GM19455 (cell line): ENCODE measurements around the gene ST3GAL3.

Experiments used
- ATAC-seq: cut with Tn5 transposase; IDR thresholded peaks from one replicate; pipeline ENCODE4 v1.9.1; 2021; ENCODE audit not compliant: unreplicated experiment

The ST3GAL3 gene

DNA sequence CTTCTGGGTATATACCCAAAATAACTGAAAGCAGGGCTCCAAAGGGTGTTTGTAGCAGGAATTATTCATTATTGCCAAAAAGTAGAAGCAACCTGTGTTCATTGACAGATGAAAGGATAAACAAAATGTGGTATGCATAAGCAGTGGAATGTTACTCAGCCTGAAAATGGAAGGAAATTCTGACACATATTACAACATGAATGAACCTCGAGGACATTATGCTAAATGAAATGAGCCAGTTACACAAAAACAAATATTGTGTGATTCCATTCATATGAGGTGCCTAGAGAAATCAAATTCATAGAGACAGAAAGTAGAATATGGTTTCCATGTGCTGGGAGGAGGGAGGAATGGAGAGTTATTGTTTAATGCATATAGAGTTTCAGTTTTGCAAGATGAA is 140.0 kb downstream of the ST3GAL3 start:
- ATAC-seq: no peak

DNA sequence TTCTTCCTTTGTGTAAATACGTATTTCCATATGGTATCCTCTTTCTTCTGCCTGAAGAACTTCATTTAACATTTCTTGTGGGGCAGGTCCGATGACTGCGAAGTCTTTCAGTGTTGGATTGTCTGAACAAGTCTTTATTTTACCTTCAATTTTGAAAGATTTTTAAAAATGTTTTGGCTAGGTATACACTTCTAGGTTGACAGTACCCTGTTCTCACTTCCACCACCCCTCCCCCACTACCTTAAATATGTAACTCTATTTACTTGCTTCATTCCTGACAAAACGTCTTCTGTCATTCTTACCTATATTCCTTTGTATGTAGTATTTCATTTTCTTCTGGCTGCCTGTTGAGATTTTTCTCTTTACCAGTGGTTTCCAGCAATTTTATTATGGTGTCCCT is 140.5 kb downstream of the ST3GAL3 start:
- no peak for ATAC-seq

DNA sequence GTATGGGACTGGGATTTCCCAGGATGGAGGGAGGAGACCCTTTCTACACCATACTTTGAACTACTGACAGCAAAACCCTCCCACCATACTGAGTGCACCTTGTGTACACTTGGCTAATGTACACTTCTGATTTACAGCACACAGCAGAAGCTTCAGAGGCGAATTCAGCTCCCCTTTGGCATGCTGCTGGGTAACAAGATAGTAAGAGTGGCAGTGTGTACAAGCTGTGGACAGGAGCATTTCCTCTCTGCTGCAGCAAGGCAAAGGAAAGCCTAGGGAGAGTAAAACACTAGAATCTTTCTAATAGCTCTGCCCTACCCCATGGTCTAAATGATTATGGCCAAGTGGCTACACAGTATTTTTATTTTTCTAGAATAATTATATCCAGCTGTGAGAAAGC is 142.3 kb downstream of the ST3GAL3 start:
- ATAC-seq: no peak

DNA sequence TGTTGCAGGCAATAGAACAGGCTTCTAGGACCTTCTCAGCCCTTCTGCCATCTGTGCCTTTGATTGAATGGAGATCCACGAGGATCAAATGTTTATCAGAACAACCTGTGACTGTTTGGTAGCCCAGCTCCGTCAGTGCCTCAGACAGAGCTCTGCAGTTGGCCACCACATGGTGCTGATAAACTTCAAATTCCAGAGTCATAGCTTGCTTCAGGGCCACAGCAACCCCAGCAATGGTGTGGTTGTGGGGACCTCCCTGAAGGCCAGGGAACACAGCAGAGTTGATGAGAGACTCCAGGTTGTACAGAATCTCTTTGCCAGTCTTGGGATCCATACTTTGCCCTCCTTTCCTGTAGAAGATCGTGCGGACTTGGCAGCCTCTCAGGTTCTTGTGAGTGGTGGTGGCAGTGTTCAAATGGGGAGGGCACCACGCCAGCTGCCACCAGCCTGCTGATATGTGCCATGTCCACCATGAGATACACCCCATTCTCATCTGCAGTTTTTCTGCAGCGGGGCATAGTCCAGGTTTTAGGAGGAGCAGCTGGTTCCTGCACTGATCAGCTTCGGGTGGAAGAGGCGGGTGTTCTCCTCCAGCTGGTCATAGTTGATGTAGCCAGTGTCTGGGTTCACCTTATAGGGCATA is 143.4 kb downstream of the ST3GAL3 start:
- no peak for ATAC-seq

DNA sequence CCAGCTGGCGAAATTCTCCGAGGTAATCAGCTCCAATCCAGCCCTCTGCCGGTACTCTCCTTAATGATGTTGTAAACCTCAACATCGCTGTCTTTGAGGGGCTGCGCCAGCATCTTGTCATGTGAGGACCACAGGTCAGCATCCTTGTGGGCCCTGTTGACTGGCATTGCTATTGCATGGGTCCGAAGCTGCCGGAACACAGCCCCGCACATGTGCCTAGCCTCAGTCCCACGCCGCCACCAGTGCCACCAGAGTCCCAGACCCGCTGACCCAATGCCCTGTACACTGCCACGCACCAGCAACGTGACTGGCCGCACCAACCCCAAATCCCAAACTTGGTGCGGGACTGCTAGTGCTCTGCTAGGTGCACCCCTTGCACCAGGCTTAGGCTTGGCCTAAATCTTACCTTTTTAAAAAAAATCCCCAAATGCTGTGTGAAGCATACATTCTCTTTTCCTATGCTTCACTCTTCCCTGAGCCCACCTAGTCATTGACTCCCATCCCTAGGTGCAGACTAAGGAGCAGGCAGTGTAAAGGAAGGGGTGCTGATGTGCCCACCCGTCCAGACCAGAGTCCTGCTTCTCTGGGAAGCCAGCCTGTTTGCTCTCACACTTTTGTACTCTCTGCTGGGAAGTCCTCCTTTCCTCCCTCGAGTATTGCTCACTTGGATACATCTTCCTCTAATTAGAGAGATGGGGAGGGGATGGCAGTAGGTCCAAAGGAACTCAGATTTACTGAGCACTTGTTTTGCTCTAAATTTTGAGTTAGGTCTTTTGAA is 144.4 kb downstream of the ST3GAL3 start:
- no peak for ATAC-seq

- ATAC-seq: no peak
These were observed 146.0 kb downstream of the ST3GAL3 start for GRCh38 chr1:43853161-43853921.

DNA sequence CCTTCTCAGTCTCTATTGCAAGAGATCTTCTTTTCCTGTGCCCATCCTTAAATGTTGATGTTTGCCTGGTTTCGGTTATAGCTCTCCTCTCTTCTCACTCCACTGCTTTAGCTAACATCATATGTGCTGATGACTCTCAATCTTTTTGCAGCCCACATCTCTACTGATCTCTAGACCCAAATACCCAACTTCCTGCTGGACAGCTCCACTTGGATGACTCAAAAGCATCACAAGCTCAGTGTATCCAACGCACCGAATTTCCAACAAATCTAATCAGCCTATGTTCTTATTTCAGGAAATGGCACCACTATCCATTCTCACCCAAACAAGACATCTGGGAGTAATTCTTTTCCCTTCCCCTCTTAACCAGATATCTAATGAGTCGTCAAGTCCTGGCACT is 147.1 kb downstream of the ST3GAL3 start:
- no peak for ATAC-seq

DNA sequence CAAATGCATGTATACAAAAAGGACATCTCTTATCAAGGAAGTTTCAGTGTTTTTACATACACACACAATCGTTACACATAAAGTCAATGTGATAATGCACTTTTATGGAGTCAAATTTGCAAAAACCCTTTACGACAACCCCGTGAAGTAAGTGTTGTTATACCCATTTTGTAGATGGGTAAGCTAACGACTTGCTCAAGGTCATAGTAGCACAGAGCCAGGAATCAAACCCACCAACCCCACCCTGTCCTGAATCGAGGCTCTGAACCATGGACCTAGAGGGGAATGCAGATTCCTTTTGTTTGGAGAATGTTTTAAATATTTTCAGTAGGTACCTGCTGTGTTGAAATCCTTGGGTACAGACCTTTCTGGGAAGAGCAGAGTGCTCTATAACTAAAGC is 148.9 kb downstream of the ST3GAL3 start:
- no peak for ATAC-seq

- ATAC-seq: no peak
These were observed 149.8 kb downstream of the ST3GAL3 start for GRCh38 chr1:43857163-43857562.

DNA sequence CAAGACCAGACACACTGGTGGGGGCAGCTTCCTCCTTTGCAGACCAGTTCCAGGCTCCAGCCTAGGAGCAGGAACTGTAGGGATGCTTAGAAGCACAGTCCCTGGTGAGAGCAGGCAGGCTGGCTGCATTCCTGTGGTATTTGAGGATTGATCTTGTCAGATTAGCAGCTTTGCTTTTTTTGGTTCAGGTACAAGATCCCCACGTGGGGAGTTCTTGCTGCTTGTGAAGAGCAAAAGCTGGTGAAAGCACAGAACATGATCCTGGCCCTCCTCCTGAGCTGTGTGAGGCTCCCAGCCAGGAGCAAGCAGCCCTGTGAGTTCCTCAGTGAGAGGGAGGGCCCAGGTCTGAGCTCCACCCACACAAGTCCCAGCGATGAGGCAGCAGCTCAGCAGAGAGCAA is 151.0 kb downstream of the ST3GAL3 start:
- ATAC-seq: no peak

- no peak for ATAC-seq
These were observed 154.0 kb downstream of the ST3GAL3 start for GRCh38 chr1:43861337-43861736.

DNA sequence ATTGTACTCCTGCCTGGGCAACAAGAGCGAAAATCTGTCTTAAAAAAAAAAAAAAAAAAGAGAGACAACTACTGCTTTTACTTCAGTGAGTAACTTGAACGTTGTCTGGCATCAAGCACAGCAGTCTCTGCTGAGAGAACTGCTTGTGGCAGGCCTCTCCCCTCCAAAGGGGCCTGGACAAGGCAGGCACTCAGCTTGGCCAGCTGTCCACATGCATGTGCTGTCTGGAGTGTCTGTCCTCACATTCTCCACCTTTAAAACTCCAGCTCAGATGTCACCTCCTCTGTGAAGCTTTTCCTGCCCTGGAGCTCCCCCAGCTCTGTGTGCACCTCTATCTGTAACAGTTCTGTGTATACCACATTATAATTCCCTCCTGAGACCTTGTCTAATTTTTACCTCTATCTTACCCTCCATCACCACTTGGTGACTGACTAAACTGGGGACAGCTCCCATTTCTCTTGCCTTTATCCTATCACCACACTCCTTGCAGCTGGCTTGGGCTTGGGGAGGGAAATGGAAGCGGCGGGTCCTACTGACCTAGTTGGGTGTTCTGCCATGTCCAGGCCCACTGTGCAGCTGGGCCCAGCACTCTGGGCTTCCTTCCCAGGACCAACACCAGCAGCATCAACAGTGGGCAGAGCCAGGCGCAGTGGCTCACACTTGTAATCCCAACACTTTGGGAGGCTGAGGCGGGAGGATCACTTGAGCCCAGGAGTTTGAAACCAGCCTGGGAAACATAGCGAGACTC is 154.8 kb downstream of the ST3GAL3 start:
- ATAC-seq: no peak

- no peak for ATAC-seq
These were observed 157.0 kb downstream of the ST3GAL3 start for GRCh38 chr1:43864111-43865045.

DNA sequence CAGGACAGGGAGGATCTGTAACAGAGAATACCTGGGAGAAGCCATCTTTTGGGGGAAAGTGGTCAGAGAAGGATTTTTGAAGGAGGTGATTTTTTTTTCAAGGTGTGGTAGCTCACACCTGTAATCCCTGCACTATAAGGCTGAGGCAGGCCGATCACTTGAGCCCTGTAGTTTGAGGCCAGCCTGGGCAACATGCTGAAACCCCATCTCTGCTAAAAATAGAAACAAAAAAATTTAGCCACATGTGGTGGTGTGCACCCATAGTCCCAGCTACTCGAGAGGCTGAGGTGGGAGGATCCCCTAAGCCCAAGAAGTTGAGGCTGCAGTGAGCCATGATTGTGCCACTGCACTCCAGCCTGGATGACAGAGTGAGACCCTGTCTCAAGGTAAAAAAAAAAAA is 158.9 kb downstream of the ST3GAL3 start:
- ATAC-seq: no peak

GRCh38 chr1:43867976-43868740 is 160.8 kb downstream of the ST3GAL3 start:
- no peak for ATAC-seq

GRCh38 chr1:43868741-43869067 is 161.4 kb downstream of the ST3GAL3 start:
- no peak for ATAC-seq

DNA sequence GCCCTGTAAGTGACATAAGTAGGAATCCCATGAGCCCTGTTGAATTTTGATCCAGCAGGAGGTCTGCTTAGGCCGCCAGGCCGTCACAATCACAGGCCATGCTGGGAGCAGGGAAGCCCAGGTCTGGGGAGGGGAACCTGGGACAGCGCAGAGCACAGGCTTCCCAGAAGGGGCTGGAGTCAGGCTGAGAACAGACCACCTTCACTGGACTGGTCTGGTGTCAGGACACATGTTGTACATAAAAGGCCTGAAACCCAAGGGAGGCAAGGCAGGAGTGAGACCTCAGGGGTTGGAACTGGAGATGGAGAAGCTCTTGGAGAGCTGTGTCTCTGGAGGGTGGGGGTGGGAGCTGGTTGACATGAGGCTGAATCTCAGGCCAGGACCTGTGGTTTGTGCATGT is 163.0 kb downstream of the ST3GAL3 start:
- no peak for ATAC-seq

- ATAC-seq: no peak
These were observed 164.0 kb downstream of the ST3GAL3 start for GRCh38 chr1:43871181-43871910.

DNA sequence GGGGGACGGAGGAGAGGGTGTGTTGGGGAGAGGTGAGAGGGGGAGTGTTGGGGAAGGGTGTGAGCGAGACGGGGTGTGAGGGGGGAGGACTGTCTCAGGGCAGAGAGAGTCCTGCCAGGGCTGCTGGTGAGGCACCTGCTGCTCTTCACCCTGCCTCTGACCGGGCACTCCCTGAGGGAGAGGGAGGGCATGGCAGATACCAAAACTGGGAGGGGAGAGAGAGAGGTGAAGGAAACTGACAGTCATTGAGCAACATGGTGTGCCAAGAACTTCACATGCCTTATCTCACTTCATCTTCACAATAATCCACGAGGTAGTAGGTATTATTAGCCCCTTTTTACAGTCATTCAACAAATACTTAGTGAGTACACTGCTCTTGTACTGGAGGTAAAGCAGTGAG is 164.9 kb downstream of the ST3GAL3 start:
- no peak for ATAC-seq
